Tracheal epithelial cell (primary cell): Measurements from ENCODE around the gene AP4M1. TPM values are rescaled to one million over a fixed set of nuclear protein-coding genes. Genes with fewer than 3 reads are reported as not detected.

ENCODE experiments used
- total RNA-seq: library from RNA; depleted of rRNA; stranded (reverse); fragments of >200 nt; gene quantifications from 2 replicates; pipeline ENCODE4 v1.2.1, GENCODE V29; 2014

Gene AP4M1, protein sequence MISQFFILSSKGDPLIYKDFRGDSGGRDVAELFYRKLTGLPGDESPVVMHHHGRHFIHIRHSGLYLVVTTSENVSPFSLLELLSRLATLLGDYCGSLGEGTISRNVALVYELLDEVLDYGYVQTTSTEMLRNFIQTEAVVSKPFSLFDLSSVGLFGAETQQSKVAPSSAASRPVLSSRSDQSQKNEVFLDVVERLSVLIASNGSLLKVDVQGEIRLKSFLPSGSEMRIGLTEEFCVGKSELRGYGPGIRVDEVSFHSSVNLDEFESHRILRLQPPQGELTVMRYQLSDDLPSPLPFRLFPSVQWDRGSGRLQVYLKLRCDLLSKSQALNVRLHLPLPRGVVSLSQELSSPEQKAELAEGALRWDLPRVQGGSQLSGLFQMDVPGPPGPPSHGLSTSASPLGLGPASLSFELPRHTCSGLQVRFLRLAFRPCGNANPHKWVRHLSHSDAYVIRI
- total RNA-seq = 16.6 and 30.6 TPM in 2 replicates

DNA sequence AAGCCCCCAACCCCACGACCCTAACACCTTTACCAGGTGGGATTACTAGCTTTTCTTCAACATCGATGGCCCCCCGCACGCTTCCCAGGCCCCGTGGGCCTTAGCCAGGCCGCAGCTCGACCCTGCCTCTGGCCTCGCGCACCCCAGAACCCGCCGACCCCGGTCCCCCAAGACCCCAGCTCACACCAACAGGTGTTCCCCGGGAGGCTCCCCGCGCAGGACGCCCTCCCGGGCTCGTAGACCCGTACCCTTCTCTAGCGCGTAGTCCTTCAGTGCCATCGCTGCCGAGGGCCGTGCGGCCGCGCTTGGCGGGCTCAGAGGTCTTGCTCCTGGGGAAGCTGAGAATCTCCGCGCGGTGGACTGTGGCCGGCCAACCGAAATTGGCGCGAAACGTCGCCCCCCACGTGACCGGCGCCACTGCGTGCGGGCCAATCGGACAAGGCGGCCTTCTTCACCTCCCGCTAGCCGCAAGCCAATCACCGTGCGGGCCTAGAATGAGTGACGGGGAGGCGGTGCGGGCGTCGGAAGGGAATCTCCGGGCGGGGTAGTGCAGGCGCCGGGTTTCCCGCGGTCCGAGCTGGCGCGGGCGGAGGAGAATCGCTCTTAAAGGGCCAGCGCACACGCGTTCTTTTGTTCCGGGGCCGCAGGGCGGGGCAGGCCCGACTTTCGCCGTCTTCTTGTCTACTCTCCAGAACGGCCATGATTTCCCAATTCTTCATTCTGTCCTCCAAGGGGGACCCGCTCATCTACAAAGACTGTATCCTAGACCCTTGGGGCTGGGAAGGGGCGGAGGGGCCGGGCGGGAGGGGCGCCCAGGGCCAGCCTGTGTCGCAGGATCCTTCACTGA, at the start of gene AP4M1, which contains the start of gene MCM7:
Gene AP4M1 (plus strand): TSS at position 628 of the 847 bp plus-strand sequence. CDS start 72 bp downstream, at position 700.
Gene MCM7 (minus strand): TSS at position 382 of the 847 bp plus-strand sequence. CDS start 103 bp downstream, at position 279.

DNA sequence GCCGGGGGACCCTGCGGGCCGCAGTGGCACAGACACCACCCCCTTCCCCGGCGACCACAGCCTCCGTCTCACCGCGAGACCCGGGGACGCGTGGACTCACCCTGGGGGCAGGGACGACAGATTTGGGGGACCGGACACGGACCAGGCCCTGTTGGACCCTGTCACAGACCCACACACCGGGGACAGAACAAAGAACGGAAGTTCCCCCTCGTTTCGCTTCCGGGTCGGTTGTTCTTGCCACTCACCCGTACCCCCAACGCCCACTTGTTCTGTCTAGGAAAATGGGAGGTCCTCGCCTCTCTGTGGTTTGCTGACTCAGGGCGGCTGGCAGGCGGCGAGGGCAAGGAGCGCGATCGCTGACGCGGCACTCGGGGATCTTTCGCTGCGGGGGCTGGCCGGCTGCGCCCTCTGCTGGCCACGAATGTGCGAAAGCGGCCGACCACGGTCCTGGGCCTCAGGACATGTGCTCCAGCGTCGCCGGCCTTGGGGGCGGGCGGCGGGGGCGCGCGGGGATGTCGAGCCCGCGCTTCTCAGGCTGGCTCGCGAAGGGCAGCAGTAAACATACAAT, 19.8 kb upstream of the AP4M1 start, which contains the start of gene ZNF3:
Gene ZNF3 (minus strand): TSS at position 189 of the 568 bp plus-strand sequence. CDS start 4,366 bp downstream, outside the sequence.

DNA sequence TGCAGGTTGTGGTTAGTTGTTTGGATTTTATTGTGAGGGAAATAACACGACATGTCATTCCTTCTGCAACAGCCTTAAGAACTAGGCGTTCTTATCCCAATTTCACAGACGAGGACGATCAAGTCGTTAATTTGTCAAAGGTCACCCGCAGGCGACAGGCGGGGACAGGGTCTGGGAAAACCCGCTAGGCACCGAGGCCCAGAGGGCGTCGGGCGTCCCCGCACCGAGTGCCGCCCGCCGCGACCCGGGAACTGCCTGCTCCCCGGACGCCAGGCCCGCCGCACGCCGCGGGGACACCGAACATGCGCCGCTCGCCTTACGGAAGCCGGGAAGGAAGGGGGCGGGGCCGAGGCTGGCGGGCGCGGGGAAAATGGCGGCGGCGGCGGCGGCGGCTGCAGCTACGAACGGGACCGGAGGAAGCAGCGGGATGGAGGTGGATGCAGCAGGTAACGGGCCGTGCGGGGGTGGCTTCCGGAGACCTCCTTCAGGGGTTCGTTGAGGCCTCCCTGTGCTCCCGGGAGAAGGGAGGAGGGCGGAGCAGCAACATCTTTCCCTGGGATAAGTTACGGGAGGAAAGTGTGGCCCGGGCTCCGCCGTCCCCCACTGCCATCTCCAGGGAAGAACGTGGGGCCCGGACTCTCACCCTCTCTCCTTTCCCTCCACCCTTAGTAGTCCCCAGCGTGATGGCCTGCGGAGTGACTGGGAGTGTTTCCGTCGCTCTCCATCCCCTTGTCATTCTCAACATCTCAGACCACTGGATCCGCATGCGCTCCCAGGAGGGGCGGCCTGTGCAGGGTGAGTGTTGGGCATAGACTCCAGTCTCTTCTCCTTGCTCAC, 12.6 kb upstream of the AP4M1 start, which contains the start of gene COPS6:
Gene COPS6 (plus strand): TSS at position 349 of the 837 bp plus-strand sequence. CDS start 22 bp downstream, at position 371.

DNA sequence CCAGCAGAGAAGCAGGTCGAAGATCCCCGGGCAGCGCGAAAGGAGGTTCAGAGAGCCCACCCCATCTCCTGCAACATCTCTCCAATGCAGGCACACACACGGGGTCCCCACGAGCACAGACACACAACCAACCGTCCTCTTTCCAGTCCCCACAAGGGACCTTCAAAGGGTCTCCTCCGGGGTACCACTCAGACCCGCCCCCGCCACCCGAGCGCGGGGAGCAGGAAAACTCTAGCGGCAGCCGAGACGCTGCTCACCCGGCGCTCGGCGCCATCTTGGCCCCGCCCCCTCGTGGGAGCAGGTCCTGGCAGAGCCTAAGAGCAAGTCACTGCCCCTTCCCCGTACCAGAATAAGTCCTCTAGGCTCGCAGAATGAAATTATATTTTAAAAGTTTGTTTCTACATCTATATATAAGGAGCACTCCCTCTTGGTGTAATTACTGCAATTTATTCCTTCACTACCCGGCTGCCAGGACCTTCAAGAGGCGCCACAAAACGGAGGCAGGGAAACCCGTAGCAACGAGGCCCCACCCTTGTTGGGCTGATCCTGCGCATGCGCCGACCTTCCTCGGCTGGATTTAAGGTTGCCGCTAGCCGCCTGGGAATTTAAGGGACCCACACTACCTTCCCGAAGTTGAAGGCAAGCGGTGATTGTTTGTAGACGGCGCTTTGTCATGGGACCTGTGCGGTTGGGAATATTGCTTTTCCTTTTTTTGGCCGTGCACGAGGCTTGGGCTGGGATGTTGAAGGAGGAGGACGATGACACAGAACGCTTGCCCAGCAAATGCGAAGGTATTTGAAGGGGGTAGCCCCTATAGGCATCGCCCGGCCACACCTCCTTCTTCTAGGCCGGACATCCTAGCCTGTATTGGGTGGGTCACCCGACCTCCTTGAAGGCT, 17.9 kb downstream of the AP4M1 start, which contains the start of the genes CNPY4 and TAF6:
Gene CNPY4 (plus strand): TSS at position 563 of the 898 bp plus-strand sequence. CDS start 111 bp downstream, at position 674.
Gene TAF6 (minus strand): TSS at position 287 of the 898 bp plus-strand sequence. CDS start 5,149 bp downstream, outside the sequence.

DNA sequence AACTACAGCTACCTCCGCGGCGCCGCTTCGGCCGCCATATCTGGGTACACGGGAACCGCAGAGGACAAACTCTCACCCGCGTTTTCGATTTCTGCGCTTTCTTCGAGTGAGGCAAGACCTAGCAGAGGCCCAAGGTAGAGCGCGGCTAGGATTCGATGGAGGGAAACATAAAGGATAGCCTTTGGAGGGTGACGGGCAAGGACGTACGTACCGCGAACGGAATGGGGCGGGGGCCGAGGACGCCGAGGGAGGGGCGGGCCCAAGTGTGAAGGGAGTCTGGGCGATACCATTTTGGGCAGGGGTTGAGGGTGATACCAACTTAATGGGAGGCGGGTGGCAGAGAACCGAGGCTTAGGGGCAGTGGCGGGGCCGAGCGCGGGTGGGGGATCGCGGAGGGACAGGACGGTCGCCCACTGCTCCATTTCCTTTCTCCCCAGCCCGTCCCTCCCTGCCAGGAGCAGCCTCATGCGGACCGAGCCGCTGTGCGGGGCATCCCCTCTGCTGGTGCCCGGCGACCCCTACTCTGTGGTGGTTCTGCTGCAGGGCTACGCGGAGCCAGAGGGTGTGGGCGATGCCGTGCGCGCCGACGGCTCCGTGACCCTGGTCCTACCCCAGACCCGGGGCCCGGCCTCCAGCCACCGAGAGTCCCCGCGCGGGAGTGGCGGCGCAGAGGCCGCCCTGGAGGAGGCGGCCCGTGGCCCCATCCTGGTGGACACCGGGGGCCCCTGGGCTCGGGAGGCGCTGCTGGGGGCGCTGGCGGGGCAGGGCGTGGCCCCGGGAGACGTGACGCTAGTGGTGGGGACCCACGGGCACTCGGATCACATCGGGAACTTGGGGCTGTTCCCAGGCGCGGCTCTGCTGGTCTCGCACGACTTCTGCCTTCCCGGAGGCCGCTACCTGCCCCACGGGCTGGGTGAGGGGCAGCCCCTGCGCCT, 25.8 kb downstream of the AP4M1 start, which contains the start of gene MBLAC1:
Gene MBLAC1 (plus strand): TSS at position 37 of the 935 bp plus-strand sequence. CDS start 429 bp downstream, at position 466.

DNA sequence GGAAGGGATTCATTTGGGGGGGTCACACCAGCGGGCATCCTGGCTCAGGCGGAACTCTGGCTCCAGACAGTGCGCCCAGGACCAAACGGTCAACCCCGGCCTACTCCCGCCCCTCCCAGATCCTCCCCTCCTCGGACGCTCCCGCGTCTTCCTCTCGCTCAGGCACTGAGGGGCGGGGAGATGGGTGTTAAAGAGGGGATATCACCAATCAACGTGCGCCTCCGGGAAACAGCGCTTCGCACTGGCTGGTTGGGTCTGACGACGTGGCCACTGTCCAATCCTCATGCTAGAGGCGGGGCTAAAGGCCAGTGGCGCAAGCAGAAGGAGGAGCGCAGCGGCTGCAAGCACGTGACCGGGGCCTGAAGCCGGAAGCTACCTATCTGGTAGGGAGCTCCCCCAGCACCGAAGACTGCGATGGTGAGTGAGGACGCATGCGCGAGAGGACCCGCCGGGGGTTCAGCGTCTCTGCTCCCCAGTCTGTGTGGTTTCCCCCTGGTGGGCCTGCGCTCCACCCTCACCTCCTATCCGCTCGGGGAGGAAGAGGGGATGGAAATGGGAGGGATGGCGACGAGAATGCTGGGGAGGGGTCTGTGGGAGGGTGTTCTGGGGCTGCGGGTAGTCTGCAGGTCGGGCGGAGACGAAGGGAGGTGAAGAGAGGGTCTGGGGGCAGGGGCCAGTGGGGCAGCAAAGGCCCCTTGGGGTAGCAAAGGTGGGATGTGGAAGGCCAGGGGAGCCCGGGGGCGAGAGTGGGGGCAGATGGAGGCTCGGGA, 47.3 kb downstream of the AP4M1 start, which contains the start of gene LAMTOR4:
Gene LAMTOR4 (plus strand): TSS at position 360 of the 770 bp plus-strand sequence. CDS start 55 bp downstream, at position 415.

Other genes starting within 250 kb of the AP4M1 start
- gene OR2AE1, start 224.6 kb upstream of the AP4M1 start, total RNA-seq = not detected in 2 replicates
- gene TRIM4, start 182.1 kb upstream of the AP4M1 start, total RNA-seq = 21.4 and 40.1 TPM in 2 replicates
- gene GJC3, start 172.0 kb upstream of the AP4M1 start, total RNA-seq = 0.24 and 0.64 TPM in 2 replicates
- gene AZGP1, start 125.6 kb upstream of the AP4M1 start, total RNA-seq = 0.21 and 0.48 TPM in 2 replicates
- 39.4 and 44.3 TPM in 2 replicates for gene ZKSCAN1, start 86.0 kb upstream of the AP4M1 start, total RNA-seq
- 7.7 and 10.9 TPM in 2 replicates for gene ZSCAN21, start 51.9 kb upstream of the AP4M1 start, total RNA-seq
- 16.0 and 33.5 TPM in 2 replicates for gene ZNF3, start 19.9 kb upstream of the AP4M1 start, total RNA-seq
- gene COPS6, start 12.7 kb upstream of the AP4M1 start, total RNA-seq = 35.7 and 53.5 TPM in 2 replicates
- gene MCM7, start 246 bp upstream of the AP4M1 start, total RNA-seq = 21.3 and 34.5 TPM in 2 replicates
- 25.8 and 34.3 TPM in 2 replicates for gene TAF6, start 17.7 kb downstream of the AP4M1 start, total RNA-seq
- gene CNPY4, start 18.0 kb downstream of the AP4M1 start, total RNA-seq = 3.0 and 4.8 TPM in 2 replicates
- 1.3 and 1.7 TPM in 2 replicates for gene MBLAC1, start 25.3 kb downstream of the AP4M1 start, total RNA-seq
- 55.4 and 59.5 TPM in 2 replicates for gene LAMTOR4, start 47.3 kb downstream of the AP4M1 start, total RNA-seq
- gene TRAPPC14, start 57.1 kb downstream of the AP4M1 start, total RNA-seq = 3.1 and 4.0 TPM in 2 replicates
- 0.43 and 0.72 TPM in 2 replicates for gene GAL3ST4, start 67.0 kb downstream of the AP4M1 start, total RNA-seq
- 2.2 and 3.0 TPM in 2 replicates for gene GPC2, start 75.7 kb downstream of the AP4M1 start, total RNA-seq
- 0.72 and 1.3 TPM in 2 replicates for gene STAG3, start 76.3 kb downstream of the AP4M1 start, total RNA-seq
- not detected in 2 replicates for gene PVRIG, start 118.3 kb downstream of the AP4M1 start, total RNA-seq
- not detected in 2 replicates for gene SPDYE3, start 206.1 kb downstream of the AP4M1 start, total RNA-seq